ENCODE results near the gene TBX15. TPM values are rescaled to one million over a fixed set of nuclear protein-coding genes. Genes with fewer than 3 reads are reported as not detected.
A peak's percentile ranks its signal among the peaks of the same experiment; 100 is the strongest.

TBX15 gene
- total and polyA plus RNA-seq, 9 of the 15 experiments (the other 6 are each of a cell fraction or from before 2014, with no cell fraction given): 0.03 to 3.4 (median 2.3) TPM

- Histone ChIP-seq H3K9me3 (replicated peaks; ENCODE audit: control insufficient read depth, insufficient read depth, low read depth, low read length) (no peaks in the 10 kb centered on the region), H3K79me2 (ENCODE audit: control insufficient read depth, insufficient read depth, low read length) (no peaks in the 10 kb centered on the region), H3K9ac (ENCODE audit: insufficient read depth in 1 of 2, low read depth in 2 of 2, low read length in 2 of 2) (no peak overlapping the region), H3K9me1 (ENCODE audit: control insufficient read depth, insufficient read depth, low read length) (no peaks in the 10 kb centered on the region), H3K4me3 (no peak overlapping the region), H3K4me2 (ENCODE audit: insufficient read depth, low read length) (no peak overlapping the region), H2AFZ (ENCODE audit: low read depth, low read length) (no peak overlapping the region), H3K36me3 (ENCODE audit: control insufficient read depth, insufficient read depth, low read length) (no peaks in the 10 kb centered on the region), H4K20me1 (replicated peaks; ENCODE audit: control insufficient read depth, insufficient read depth, low read length) (no peaks in the 10 kb centered on the region), H3K27me3 (ENCODE audit: control insufficient read depth in 2 of 2, insufficient read depth in 2 of 2, low read length in 2 of 2) (peaks cover 13 to 57% of the 10 kb centered on the region in 2 experiments; a peak in 3 of 5 replicates), H3K4me1 (replicated peaks in 1 of 2; ENCODE audit: control insufficient read depth in 2 of 2, insufficient read depth in 2 of 2, low read length in 2 of 2) (peaks cover 0 to 11% of the 10 kb centered on the region in 2 experiments; a peak in 3 of 5 replicates), H3K27ac (ENCODE audit: extremely low read depth, low read depth, low read length) (no peak overlapping the region)
- 26% methylated on average over 43 of the region's 44 CpGs for WGBS (ENCODE audit: insufficient coverage, low coverage, missing lambda C conversion rate)
- CTCF ChIA-PET (ENCODE audit: low intra/inter-chr PET ratio): no interaction called here
- in situ Hi-C loops (cut with MboI) (no loop called here), intact Hi-C loops (cut with micrococcal nuclease) (no loop called here)
- ATAC-seq (no peak), FAIRE-seq (no peak), DNase-seq (ENCODE audit: extremely low read depth in 1 of 4, low spot score in 3 of 4) (no peak)
- no TSS peak for BruUV-seq (replicated peaks)
- POLR2A ChIA-PET: interaction anchor here (0.6 to 1.0 kb wide), 3 partner anchors 84 to 879 kb away, joined by 3 read pairs; no protein-coding TSS in a partner anchor
- TF ChIP-seq EGR1 (conservative IDR thresholded peaks at IDR 0.05): peak; percentile 37; the same call in 1 of the 2 replicates
- TF ChIP-seq ZNF175 (CRISPR knock-in tag; IDR thresholded peaks at IDR 0.05; ENCODE audit: low read depth): 0 out of 2 replicates have a peak, but pooled peaks have one; percentile 22
- no peak for TF ChIP-seq NFYB (IDR thresholded peaks at IDR 0.05; ENCODE audit: extremely low read depth, insufficient read length)
- no peak for TF ChIP-seq MAFK (IDR thresholded peaks at IDR 0.05; ENCODE audit: low read length)
These were observed 12.4 kb upstream of the TBX15 start for GRCh38 chr1:119000371-119001180.
